GM10847 (cell line): Measurements from ENCODE around the gene CHD6.

Experiments used
- POLR2A ChIP-seq: IDR thresholded peaks from 2 replicates; pipeline ENCODE4 v1.6.1; 2011; ENCODE audit not compliant: insufficient read length; ENCODE audit errors: extremely low read depth

The CHD6 gene

GRCh38 chr20:41458761-41459160, 159.4 kb downstream of the CHD6 start:
- no peak for TF ChIP-seq POLR2A

GRCh38 chr20:41457173-41457857, 160.9 kb downstream of the CHD6 start:
- no peak for TF ChIP-seq POLR2A

DNA sequence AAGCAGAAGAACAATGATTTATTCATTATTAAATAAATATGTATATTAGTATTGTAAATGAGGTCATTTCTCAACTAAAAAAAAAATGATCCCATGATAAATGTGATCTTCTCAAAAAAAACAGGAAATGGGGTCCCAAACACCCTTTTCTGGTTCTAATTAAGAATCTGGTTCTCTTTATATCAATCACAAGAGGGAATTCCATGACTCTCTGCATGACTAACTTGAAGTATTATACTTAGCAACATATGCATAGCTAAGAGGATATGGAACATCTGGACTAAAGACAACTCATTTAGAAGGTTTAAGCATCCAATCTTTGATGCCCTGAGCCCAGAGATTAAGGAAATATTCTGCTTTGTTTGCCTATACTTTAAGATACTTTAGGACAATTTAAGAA, 161.8 kb downstream of the CHD6 start:
- TF ChIP-seq POLR2A: no peak

DNA sequence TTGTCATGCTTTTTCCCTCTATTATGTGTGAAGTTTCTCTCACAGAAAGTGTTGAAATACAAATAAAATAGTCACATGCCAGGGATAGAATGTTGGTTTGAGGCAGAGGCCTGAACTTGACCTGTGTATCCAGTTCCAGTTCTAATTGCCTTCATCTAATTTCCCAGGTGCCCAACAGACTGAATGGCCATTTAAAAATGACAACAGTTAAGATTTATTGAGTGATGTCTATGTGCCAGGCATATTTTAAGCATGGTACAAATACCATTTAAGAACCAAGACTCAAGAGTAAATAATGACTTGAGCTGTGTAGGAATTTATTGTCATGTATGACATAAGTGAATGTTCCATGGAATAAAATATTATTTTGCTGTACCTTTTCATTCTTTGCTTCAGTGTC, 163.9 kb downstream of the CHD6 start:
- TF ChIP-seq POLR2A: no peak

GRCh38 chr20:41453010-41453950, 164.9 kb downstream of the CHD6 start:
- TF ChIP-seq POLR2A: no peak

DNA sequence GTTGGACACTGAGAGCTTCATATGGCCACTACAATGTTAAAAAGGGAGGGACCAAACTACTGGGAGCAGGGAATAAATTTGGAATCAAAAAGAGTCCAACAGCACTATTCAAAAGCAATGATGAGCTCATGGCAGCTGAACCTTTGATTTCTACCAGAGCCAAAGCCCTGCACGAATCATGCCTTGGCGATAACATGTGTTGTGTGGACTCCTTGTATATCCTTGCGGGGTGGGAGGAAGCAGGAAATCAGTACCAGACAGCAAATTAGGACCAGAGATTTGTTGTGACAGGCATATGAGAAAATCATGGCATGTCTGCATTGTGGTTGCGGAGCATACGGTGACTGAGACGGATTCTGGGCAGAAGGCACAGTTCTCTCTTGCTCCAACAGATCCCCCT, 166.0 kb downstream of the CHD6 start:
- TF ChIP-seq POLR2A: no peak

DNA sequence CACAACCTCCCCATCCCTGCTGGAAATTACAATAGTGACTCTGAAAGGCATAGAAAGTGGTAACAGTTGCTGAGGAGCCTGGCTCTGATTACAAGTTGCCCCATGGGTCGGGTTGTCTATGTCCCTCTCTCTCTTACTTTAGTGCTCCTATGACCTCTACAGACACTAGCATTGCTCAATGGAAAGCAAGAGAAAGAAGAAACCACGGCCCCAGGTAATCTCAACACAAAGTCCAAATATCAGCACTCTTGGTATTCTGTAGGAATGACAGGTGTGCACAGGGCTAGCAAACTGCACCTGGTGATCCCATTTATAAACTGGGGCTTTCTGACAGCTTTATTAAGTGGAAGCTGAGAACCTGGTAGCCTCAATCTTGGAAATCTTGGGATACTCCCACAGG, 171.2 kb downstream of the CHD6 start:
- no peak for TF ChIP-seq POLR2A

DNA sequence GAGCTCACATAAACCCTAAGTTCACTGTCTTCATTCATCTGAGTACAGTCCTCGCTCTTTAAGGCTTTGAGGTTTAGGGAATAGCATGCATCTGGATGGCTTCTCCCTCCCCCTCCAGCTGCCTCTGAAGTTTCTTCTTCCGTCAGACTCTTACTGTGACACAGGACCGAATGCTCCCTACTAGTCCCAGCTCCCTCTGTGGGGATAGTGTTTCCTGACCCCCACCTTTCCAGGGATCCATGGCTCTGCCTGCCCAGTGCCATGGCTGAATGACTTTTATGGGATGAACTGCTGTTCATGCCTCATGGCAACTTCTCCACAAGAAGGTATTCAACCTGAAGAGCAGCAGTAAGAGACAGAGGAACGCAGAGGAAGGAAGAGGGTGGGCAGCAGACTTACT, 171.7 kb downstream of the CHD6 start:
- TF ChIP-seq POLR2A: no peak

GRCh38 chr20:41444821-41445220, 173.4 kb downstream of the CHD6 start:
- no peak for TF ChIP-seq POLR2A

GRCh38 chr20:41443691-41444090, 174.5 kb downstream of the CHD6 start:
- no peak for TF ChIP-seq POLR2A

DNA sequence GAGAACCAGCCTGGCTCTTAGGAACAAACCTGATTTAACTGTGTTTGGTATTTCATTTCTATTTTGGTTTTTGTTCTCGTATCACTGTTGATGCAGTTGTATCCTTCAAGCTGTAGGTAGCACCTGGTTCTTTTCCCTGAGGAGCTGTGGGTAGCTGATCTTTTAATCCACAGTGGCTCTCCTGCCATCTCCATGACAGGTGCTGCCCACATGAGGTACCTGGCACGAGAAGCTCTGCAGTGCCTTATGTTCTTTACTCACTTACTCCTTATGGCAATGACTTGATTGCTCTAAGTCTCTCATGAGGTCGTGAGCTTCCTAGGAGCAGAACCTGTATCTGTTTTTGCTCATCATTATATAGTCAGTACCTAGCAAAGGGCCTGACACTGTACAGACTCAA, 177.3 kb downstream of the CHD6 start:
- no peak for TF ChIP-seq POLR2A

DNA sequence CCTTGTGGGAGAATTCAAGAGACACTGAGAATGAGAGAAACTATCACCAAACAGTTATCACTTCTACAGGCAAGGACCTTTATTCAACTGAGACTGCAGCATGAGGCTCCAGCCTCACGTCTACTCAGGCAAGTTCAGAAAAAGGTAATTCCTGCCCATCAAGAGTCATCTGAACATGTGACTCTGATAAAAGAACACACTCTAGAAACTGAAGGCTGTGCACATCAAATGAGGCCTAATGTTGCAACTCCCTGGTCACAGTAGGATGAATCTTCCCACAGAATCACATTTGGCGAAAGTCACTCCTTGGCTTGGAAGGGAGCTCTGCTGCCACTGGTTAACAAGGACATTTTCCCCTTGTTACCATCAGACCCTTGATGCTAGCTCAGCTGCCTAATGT, 180.3 kb downstream of the CHD6 start:
- no peak for TF ChIP-seq POLR2A

DNA sequence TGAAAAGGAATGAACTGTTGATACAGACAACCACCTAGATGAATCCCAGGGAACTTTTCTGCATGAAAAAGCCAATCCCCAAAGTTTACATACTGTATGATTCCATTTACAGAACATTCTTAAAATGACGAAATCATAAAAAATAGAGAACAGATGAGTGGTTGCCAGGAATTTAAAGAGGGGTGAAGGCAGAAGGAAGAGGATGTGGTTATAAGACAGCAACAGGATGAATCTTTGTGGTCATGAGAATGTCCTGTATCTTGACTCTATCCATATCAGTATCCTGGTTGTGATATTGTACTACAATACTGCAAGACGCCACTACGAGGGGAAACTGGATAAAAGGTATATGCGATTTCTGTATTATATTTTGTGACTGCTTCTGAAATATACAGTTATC, 181.5 kb downstream of the CHD6 start:
- no peak for TF ChIP-seq POLR2A

DNA sequence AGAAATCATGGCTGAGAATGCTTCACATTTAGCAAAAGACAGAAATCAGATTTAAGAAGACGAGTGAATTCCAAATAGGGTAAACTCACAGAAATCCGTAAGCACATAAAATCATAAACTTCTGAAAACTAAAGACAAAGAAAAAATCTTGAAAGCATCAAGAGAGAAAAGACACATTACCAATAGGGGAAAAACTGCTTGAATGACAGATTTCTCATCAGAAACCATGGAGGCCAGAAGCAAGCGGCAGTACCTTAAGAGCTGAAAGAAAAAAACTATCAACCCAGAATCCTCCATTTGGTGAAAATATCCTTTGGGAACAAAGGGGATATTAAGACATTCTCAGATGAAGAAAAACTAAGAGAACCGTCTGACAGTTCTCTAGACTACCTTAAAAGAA, 185.0 kb downstream of the CHD6 start:
- TF ChIP-seq POLR2A: no peak

GRCh38 chr20:41432746-41433145, 185.4 kb downstream of the CHD6 start:
- no peak for TF ChIP-seq POLR2A

GRCh38 chr20:41428285-41428684, 189.9 kb downstream of the CHD6 start:
- TF ChIP-seq POLR2A: no peak
